ENCODE data around the gene MBD6. TPM values are rescaled to one million over a fixed set of nuclear protein-coding genes. Genes with fewer than 3 reads are reported as not detected.

Gene MBD6
- polyA plus RNA-seq, 1 donor, result 67.7 TPM

DNA sequence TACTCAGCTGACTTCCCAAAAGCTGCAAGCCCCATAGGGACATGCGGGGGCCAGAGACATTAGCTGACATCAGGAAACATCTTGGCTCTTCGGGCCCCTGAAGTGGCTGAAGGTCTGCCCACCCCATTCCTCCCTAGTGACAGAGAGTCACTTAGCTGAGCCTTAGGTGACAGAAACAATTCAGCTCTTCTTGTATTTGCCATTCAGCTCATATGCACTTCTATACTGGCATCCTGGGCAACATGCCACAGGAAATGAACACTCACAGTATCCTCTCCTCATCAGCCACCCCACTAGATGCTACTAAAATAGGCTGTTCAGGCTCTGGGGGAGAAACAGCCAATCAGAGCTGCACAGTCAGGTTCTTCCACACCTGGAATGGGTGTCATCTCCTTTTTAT is 21.0 kb downstream of the MBD6 start:
- no peak for DNase-seq
- H3K4me1 ChIP-seq (ENCODE audit: control insufficient read depth, insufficient read depth, low read length), result peaks cover 12% of the 10 kb centered on the region
- no CpG with 5 or more reads among the region's 2 CpGs for WGBS (ENCODE audit: insufficient coverage, low lambda C conversion rate)

GRCh38 chr12:57545809-57546437 is 23.3 kb downstream of the MBD6 start:
- Histone ChIP-seq H3K27ac (ENCODE audit: low read length) (peak overlapping the region; percentile 80), H3K4me1 (ENCODE audit: control insufficient read depth, insufficient read depth, low read length) (peaks cover 14% of the 10 kb centered on the region), H3K36me3 (ENCODE audit: control insufficient read depth, insufficient read depth, low read length) (peaks cover 9% of the 10 kb centered on the region), H3K27me3 (ENCODE audit: control insufficient read depth, insufficient read depth, low read length) (peaks cover 32% of the 10 kb centered on the region), H3K9me3 (ENCODE audit: control insufficient read depth, low read depth, low read length) (no peaks in the 10 kb centered on the region), H3K4me3 (ENCODE audit: low read length) (peak overlapping the region; percentile 100)
- DNase-seq, result peak; percentile 36 to 82
- WGBS (ENCODE audit: insufficient coverage, low lambda C conversion rate), result no CpG with 5 or more reads among the region's 15 CpGs

More for the DNA sequence above, 21.0 kb downstream of the MBD6 start:
- H3K9me3 ChIP-seq (ENCODE audit: control insufficient read depth, low read depth, low read length), result no peaks in the 10 kb centered on the region
- peaks cover 28% of the 10 kb centered on the region for H3K36me3 ChIP-seq (ENCODE audit: control insufficient read depth, insufficient read depth, low read length)
- H3K27ac ChIP-seq (ENCODE audit: low read length), result no peak overlapping the region
- H3K27me3 ChIP-seq (ENCODE audit: control insufficient read depth, insufficient read depth, low read length), result peaks cover 8% of the 10 kb centered on the region
- no peak overlapping the region for H3K4me3 ChIP-seq (ENCODE audit: low read length)

- WGBS (ENCODE audit: insufficient coverage, low lambda C conversion rate), result no CpG with 5 or more reads among the region's 56 CpGs
- Histone ChIP-seq H3K27ac (ENCODE audit: low read length) (peak within 1 kb of the TSS; percentile 80), H3K27me3 (ENCODE audit: control insufficient read depth, insufficient read depth, low read length) (peaks cover 39% of the 10 kb centered on the region), H3K9me3 (ENCODE audit: control insufficient read depth, low read depth, low read length) (no peaks in the 10 kb centered on the region), H3K36me3 (ENCODE audit: control insufficient read depth, insufficient read depth, low read length) (peaks cover 5% of the 10 kb centered on the region), H3K4me3 (ENCODE audit: low read length) (peak within 1 kb of the TSS; percentile 100), H3K4me1 (ENCODE audit: control insufficient read depth, insufficient read depth, low read length) (peaks cover 14% of the 10 kb centered on the region)
- DNase-seq, result peak; percentile 96 to 97
Measured at GRCh38 chr12:57546438-57547287, 24.0 kb downstream of the MBD6 start, which contains the start of gene DCTN2. Gene DCTN2, minus strand, starts transcription at chr12:57547192. Its CDS starts 129 bp downstream, at chr12:57547063.

DNA sequence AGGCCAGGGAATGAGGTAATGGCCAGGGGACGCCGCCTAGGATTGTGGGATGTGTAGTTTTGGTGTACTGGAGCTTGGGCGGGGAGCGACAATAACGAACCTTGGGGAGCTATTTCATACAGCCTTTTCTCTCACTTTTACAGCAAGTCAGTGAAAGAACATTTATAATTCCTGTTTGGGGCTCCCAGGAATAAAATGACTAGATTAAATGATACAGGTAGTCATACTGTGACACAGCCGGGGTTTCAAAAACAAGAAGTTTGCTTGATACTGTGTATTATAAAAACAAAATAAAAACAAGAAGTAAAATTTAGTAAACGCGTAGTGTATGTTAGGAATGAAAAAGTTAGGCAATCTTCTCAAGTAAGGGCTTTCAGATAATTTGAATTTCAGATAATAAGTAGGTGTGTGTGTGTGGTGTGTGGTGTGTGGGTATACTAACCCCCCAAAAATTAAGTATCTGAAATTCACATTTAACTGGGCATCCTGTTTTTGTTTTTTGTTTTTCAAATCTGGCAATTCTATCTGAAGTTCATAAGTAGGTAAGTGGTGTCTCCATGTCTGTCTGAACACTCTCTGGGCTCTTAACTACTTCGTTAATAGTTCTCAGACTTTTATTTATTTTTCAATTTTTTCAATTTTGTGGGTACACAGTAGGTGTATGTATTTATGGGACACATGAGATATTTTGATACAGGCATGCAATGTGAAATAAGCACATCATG is 24.8 kb downstream of the MBD6 start:
- Histone ChIP-seq H3K4me1 (ENCODE audit: control insufficient read depth, insufficient read depth, low read length) (peaks cover 14% of the 10 kb centered on the region), H3K27ac (ENCODE audit: low read length) (no peak overlapping the region), H3K9me3 (ENCODE audit: control insufficient read depth, low read depth, low read length) (no peaks in the 10 kb centered on the region), H3K27me3 (ENCODE audit: control insufficient read depth, insufficient read depth, low read length) (peaks cover 47% of the 10 kb centered on the region), H3K36me3 (ENCODE audit: control insufficient read depth, insufficient read depth, low read length) (peaks cover 5% of the 10 kb centered on the region), H3K4me3 (ENCODE audit: low read length) (peak overlapping the region; percentile 100)
- DNase-seq, result no peak
- 17% methylated on average over 4 of the region's 9 CpGs for WGBS (ENCODE audit: insufficient coverage, low lambda C conversion rate)

- Histone ChIP-seq H3K4me3 (ENCODE audit: low read length) (no peak overlapping the region), H3K4me1 (ENCODE audit: control insufficient read depth, insufficient read depth, low read length) (peaks cover 14% of the 10 kb centered on the region), H3K36me3 (ENCODE audit: control insufficient read depth, insufficient read depth, low read length) (peaks cover 5% of the 10 kb centered on the region), H3K27me3 (ENCODE audit: control insufficient read depth, insufficient read depth, low read length) (peaks cover 52% of the 10 kb centered on the region), H3K9me3 (ENCODE audit: control insufficient read depth, low read depth, low read length) (no peaks in the 10 kb centered on the region), H3K27ac (ENCODE audit: low read length) (no peak overlapping the region)
- 100% methylated on average over 2 of the region's 2 CpGs for WGBS (ENCODE audit: insufficient coverage, low lambda C conversion rate)
- no peak for DNase-seq
Measured at GRCh38 chr12:57548013-57548315, 25.3 kb downstream of the MBD6 start.

DNA sequence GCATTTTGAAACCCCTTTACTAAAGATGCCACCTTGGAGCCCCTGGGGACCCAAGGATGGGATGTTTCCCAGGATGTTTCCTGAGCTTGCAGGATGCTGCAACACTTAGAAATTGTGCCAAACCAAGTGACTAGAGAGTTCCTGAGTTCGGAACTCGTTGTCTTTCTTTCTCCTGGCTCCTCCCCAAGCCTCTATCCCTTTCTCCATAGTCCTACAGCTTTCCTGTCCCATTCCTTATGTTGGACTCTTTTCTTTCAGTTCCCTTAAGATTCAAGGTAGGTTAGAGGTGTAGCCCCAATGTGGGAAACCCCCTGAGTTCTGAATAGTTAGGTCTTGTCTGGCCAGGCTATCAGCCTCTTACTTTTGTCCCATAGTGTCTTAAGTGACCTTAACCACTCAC is 25.9 kb downstream of the MBD6 start:
- H3K4me3 ChIP-seq (ENCODE audit: low read length), result no peak overlapping the region
- no CpG with 5 or more reads among the region's 2 CpGs for WGBS (ENCODE audit: insufficient coverage, low lambda C conversion rate)
- H3K27ac ChIP-seq (ENCODE audit: low read length), result no peak overlapping the region
- peaks cover 3% of the 10 kb centered on the region for H3K36me3 ChIP-seq (ENCODE audit: control insufficient read depth, insufficient read depth, low read length)
- H3K4me1 ChIP-seq (ENCODE audit: control insufficient read depth, insufficient read depth, low read length), result peaks cover 14% of the 10 kb centered on the region
- DNase-seq, result no peak
- H3K27me3 ChIP-seq (ENCODE audit: control insufficient read depth, insufficient read depth, low read length), result peaks cover 57% of the 10 kb centered on the region
- no peaks in the 10 kb centered on the region for H3K9me3 ChIP-seq (ENCODE audit: control insufficient read depth, low read depth, low read length)

- DNase-seq, result no peak
- no peak overlapping the region for H3K4me3 ChIP-seq (ENCODE audit: low read length)
- no peaks in the 10 kb centered on the region for H3K9me3 ChIP-seq (ENCODE audit: control insufficient read depth, low read depth, low read length)
- H3K27me3 ChIP-seq (ENCODE audit: control insufficient read depth, insufficient read depth, low read length), result peaks cover 64% of the 10 kb centered on the region
- WGBS (ENCODE audit: insufficient coverage, low lambda C conversion rate), result no CpG with 5 or more reads among the region's 13 CpGs
- H3K36me3 ChIP-seq (ENCODE audit: control insufficient read depth, insufficient read depth, low read length), result no peaks in the 10 kb centered on the region
- peaks cover 14% of the 10 kb centered on the region for H3K4me1 ChIP-seq (ENCODE audit: control insufficient read depth, insufficient read depth, low read length)
- H3K27ac ChIP-seq (ENCODE audit: low read length), result no peak overlapping the region
Measured at GRCh38 chr12:57549203-57549908, 26.7 kb downstream of the MBD6 start.

GRCh38 chr12:57549909-57550640 is 27.5 kb downstream of the MBD6 start, which contains the start of gene KIF5A:
Gene KIF5A, plus strand, starts transcription at chr12:57550044. Its CDS starts 228 bp downstream, at chr12:57550272.
- Histone ChIP-seq H3K9me3 (ENCODE audit: control insufficient read depth, low read depth, low read length) (no peaks in the 10 kb centered on the region), H3K4me3 (ENCODE audit: low read length) (peak within 1 kb of the TSS; percentile 27), H3K27ac (ENCODE audit: low read length) (no peak within 1 kb of the TSS), H3K4me1 (ENCODE audit: control insufficient read depth, insufficient read depth, low read length) (peaks cover 14% of the 10 kb centered on the region), H3K27me3 (ENCODE audit: control insufficient read depth, insufficient read depth, low read length) (peaks cover 70% of the 10 kb centered on the region), H3K36me3 (ENCODE audit: control insufficient read depth, insufficient read depth, low read length) (no peaks in the 10 kb centered on the region)
- no peak for DNase-seq
- WGBS (ENCODE audit: insufficient coverage, low lambda C conversion rate), result no CpG with 5 or more reads among the region's 52 CpGs

DNA sequence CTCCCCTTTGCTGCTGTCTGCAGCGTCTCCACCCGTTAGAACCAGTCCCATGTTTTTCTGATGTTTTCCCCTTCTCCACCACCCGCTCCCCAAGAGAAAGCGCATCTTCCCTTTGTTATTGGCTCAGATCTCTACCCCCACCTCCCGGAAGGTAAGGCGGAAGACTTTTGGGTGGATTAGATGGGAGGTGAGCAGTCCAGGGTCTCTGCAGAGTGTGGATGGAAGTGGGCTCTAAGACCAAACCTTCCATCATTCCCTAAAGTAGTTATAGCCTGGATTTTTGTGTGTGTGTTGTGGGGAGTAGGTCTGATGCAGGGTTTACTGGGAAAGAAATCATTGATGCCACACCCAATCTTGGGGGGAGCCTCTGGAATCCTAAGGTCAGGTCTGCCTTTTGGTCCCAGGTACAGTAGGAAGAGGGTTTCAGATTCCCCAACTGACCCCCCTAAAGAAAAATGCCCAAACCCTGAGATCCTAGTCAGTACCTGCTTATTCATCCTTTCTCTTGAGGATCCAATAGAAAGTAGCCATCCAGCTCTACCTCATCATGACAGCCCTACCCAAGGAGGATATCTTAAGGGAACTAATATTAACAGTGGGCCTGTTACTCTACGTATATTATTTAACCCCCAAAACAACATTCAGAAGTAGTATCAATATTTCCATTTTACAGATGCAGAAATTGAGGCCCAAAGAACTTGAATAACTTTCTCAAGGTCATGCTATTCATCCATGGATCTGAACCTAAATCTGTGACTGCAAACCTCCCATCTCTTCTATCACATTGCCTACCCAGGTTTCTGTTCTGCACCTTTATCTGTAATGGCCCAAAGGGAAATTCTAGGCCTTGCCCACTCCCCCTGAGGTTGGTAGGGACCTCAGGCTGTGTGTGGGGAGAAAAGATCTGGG is 28.3 kb downstream of the MBD6 start:
- Histone ChIP-seq H3K36me3 (ENCODE audit: control insufficient read depth, insufficient read depth, low read length) (no peaks in the 10 kb centered on the region), H3K27ac (ENCODE audit: low read length) (no peak overlapping the region), H3K4me3 (ENCODE audit: low read length) (peak overlapping the region; percentile 27), H3K9me3 (ENCODE audit: control insufficient read depth, low read depth, low read length) (no peaks in the 10 kb centered on the region), H3K4me1 (ENCODE audit: control insufficient read depth, insufficient read depth, low read length) (peaks cover 8% of the 10 kb centered on the region), H3K27me3 (ENCODE audit: control insufficient read depth, insufficient read depth, low read length) (peaks cover 70% of the 10 kb centered on the region)
- no CpG with 5 or more reads among the region's 7 CpGs for WGBS (ENCODE audit: insufficient coverage, low lambda C conversion rate)
- no peak for DNase-seq
